ENCODE data around the gene TBC1D9. TPM values are rescaled to one million over a fixed set of nuclear protein-coding genes. Genes with fewer than 3 reads are reported as not detected.

TBC1D9 gene
- total and polyA plus RNA-seq, 2 of the 13 experiments (the other 11 are each of a cell fraction or from before 2014, with no cell fraction given) = 11.9 to 12.2 TPM

DNA sequence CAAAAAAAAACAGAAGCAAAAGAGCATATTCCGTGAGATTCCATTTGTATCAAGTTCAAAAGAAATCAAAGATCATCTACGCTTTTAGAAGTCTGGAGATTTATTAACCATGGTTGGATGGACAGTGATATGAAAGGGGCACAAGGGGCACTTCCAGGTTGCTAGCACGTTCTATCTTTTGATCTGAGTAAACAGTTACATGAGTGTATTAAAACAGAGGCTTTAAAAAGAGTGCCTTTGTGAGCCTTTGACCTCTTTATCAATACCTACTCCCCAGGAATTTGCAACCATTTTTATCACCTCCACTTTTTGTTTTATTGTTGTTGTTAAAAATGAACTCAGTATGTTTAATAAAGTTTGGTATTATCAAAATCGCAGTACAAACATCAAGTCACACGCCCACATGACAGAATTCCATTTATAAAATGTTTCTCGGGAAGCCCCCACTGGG, 115.1 kb downstream of the TBC1D9 start (continued):
- TF ChIP-seq ZNF782 (CRISPR knock-in tag; IDR thresholded peaks at IDR 0.05; ENCODE audit: borderline replicate concordance) (no peak), POLR2G (IDR thresholded peaks at IDR 0.05; ENCODE audit: low read depth, low read length) (no peak), HNF4A (CRISPR knock-in tag; IDR thresholded peaks at IDR 0.05) (peak; percentile 80), KLF12 (CRISPR knock-in tag; IDR thresholded peaks at IDR 0.05; ENCODE audit: borderline replicate concordance) (0 out of 2 replicates have a peak, but pooled peaks have one; percentile 17), KAT8 (CRISPR knock-in tag; IDR thresholded peaks at IDR 0.05) (peak; percentile 56), RBFOX2 (IDR thresholded peaks at IDR 0.05; ENCODE audit: low read depth, low read length) (peak; percentile 63), REL (CRISPR knock-in tag; conservative IDR thresholded peaks at IDR 0.05) (no peak), ZNF672 (CRISPR knock-in tag; IDR thresholded peaks at IDR 0.05) (no peak), ZNF441 (CRISPR knock-in tag; IDR thresholded peaks at IDR 0.05; ENCODE audit: borderline replicate concordance) (no peak), PAXIP1 (CRISPR knock-in tag; conservative IDR thresholded peaks at IDR 0.05) (peak; percentile 94), FOXK1 (CRISPR knock-in tag; IDR thresholded peaks at IDR 0.05; ENCODE audit: borderline replicate concordance, low read depth) (peak; percentile 41; the same call in 1 of the 2 replicates), ZNF503 (CRISPR knock-in tag; IDR thresholded peaks at IDR 0.05) (peak; percentile 82; the same call in 1 of the 2 replicates), MEIS2 (CRISPR knock-in tag; IDR thresholded peaks at IDR 0.05) (0 out of 2 replicates have a peak, but pooled peaks have one; percentile 41), GZF1 (CRISPR knock-in tag; IDR thresholded peaks at IDR 0.05) (no peak), HMG20A (CRISPR knock-in tag; IDR thresholded peaks at IDR 0.05; ENCODE audit: borderline replicate concordance) (peak; percentile 90; the same call in 1 of the 2 replicates), GFI1 (CRISPR knock-in tag; IDR thresholded peaks at IDR 0.05; ENCODE audit: borderline replicate concordance) (peak; percentile 57; the same call in 1 of the 2 replicates), GATAD1 (CRISPR knock-in tag; IDR thresholded peaks at IDR 0.05) (peak; percentile 47; the same call in 1 of the 2 replicates), BRF2 (CRISPR knock-in tag; IDR thresholded peaks at IDR 0.05) (no peak), STAG1 (CRISPR knock-in tag; IDR thresholded peaks at IDR 0.05) (peak; percentile 5; the same call in 1 of the 2 replicates), CEBPG (CRISPR knock-in tag; IDR thresholded peaks at IDR 0.05) (0 out of 2 replicates have a peak, but pooled peaks have one; percentile 25), MAFF (IDR thresholded peaks at IDR 0.05; ENCODE audit: low read depth, low read length) (no peak)
- TF ChIP-seq, protein P1, sequence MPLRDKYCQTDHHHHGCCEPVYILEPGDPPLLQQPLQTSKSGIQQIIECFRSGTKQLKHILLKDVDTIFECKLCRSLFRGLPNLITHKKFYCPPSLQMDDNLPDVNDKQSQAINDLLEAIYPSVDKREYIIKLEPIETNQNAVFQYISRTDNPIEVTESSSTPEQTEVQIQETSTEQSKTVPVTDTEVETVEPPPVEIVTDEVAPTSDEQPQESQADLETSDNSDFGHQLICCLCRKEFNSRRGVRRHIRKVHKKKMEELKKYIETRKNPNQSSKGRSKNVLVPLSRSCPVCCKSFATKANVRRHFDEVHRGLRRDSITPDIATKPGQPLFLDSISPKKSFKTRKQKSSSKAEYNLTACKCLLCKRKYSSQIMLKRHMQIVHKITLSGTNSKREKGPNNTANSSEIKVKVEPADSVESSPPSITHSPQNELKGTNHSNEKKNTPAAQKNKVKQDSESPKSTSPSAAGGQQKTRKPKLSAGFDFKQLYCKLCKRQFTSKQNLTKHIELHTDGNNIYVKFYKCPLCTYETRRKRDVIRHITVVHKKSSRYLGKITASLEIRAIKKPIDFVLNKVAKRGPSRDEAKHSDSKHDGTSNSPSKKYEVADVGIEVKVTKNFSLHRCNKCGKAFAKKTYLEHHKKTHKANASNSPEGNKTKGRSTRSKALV (CRISPR knock-in tag; IDR thresholded peaks at IDR 0.05) = 0 out of 2 replicates have a peak, but pooled peaks have one; percentile 39

All from HepG2 (cell line).